GM12874 (cell line): ENCODE measurements around the gene ABCB9.

Source experiments
- CTCF ChIP-seq: IDR thresholded peaks from 2 replicates; pipeline ENCODE4 v1.5.1; 2011; ENCODE audit warnings: low read depth, mild to moderate bottlenecking, control low read depth, low read length, moderate library complexity; ENCODE audit not compliant: insufficient read depth

Gene ABCB9

GRCh38 chr12:122987086-122987951 lies 21.1 kb upstream of the ABCB9 start:
- TF ChIP-seq CTCF: no peak

GRCh38 chr12:122986258-122986871 lies 20.1 kb upstream of the ABCB9 start:
- no peak for TF ChIP-seq CTCF

- no peak for TF ChIP-seq CTCF
These were observed 19.3 kb upstream of the ABCB9 start for GRCh38 chr12:122985338-122986257.

DNA sequence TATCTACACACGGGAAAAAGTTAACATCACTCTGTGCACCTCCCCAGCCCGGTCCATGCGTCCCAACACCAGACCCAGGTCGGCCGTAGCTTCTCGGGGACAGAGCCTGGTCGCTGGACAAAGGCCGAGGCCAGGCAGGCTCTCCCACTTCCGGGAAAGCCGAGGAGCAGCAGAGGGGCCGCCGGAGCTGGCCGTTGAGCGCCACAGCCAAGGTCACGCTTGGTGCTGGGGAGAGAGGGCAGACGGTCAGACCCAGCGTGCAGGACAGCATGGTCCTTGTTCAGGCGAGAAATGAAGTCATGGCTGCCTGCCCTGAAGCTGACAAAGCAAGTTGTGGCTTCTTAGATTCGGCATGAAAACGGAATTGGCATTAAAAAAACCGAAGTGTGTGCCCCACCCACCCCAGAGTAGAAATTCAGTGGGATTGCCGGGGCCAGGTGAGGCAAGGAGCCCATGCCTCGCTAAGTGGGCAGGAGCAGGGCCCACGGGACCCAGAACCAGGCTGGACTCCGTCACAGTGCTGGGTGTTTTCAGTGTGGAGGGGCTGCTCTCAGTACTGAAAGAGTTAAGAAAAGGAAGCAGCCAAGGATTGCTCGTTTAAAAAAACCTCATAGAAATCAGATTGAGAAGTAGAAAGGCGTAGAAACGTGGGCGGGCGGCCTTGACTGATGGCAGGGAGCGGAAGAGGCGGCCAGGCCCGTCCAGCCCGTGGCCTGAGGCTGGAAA lies 18.5 kb upstream of the ABCB9 start:
- TF ChIP-seq CTCF: no peak

DNA sequence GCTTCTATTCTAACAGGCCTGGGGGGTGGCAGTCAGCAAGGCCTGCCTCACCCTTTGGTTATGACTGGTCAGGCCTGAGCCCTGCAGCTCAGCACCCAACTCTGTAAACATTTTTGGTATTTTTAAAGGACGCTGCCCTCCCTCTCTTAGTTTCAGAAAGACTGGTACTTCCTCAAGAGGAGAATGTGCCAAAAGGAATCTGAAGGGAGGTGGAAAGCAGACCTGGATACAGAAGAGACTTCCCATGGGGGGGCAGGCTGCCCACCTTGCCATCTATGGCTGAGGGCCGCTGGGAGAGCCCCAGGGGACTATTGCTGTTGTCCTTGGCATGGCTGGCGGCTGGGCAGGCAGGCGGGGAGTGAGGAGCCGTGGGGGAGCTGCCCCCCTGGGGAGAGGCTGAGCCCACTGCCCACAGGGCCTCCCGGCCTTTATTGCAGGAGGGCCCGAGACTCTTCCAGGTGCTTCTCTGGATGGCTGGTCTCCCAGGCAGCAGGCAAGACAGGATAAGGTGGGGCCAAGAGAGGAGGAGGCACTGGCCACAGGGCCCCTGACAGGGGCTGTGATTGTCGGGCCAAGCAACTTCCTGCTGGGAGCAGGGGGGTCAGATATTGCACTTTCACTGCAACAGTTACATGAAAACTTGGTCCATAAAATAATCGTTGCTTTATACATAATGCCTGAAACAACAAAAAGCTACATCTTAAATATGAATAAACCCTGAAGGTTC lies 17.7 kb upstream of the ABCB9 start:
- no peak for TF ChIP-seq CTCF

DNA sequence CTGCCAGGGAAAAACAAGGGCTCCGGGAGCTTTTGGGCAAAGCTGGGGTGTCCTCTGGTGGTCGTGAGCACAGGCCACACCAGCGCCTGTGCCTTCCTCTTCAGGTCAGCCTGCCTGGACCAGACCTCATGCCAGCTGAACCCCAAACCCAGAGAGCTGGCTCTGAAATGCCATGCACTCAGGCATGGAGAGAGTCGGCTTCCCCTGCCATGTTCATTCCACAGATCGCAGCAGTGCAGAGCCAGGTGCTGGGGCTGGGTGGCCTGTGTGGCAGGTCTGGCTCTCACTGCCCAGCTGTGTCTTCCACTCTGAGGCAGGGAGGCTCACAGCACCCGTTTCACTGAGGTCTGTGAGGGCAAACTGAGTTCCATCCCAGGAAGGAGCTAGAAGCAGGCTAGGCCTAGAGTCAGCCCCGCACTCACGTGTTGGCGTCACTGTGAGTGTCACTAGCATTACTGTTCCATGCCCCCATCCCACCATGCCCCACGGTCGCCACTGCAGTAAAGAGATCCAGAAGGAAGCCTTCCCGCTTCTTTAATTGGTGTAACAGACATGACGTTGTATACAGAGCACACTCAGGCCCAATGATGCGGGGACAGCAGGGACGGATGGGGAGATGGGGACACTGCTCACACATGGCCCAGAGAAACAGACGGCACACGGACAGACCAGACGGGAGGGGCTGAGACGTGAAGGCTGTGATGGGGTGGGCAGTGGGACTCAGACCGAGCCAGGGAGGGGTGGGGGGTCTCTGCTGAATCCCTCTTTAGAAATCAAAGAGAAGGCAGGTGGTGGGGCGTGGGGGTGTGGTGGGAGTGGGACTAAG lies 16.9 kb upstream of the ABCB9 start:
- no peak for TF ChIP-seq CTCF
